ENCODE results near the gene WDR88.

WDR88 gene

GRCh38 chr19:33210266-33210940 is 78.5 kb downstream of the WDR88 start:
- no peak overlapping the region for H3K9ac ChIP-seq (ENCODE audit: low read length)
- H4K20me1 ChIP-seq (ENCODE audit: insufficient read depth, low read length): no peaks in the 10 kb centered on the region
- H3K27ac ChIP-seq (ENCODE audit: low read depth, low read length, poor library complexity, severe bottlenecking): no peak overlapping the region
- no peak overlapping the region for H3K4me2 ChIP-seq (ENCODE audit: low read length)
- TF ChIP-seq EZH2 (IDR thresholded peaks at IDR 0.05; ENCODE audit: borderline replicate concordance, low read length): no peak
- TF ChIP-seq CTCF (IDR thresholded peaks at IDR 0.05; ENCODE audit: low read length): no peak
- H3K4me3 ChIP-seq (ENCODE audit: low read depth, low read length, poor library complexity, severe bottlenecking): no peak overlapping the region
- H3K27me3 ChIP-seq (ENCODE audit: insufficient read depth, low read length): no peaks in the 10 kb centered on the region; the same call in 1 of the 2 replicates
- no peaks in the 10 kb centered on the region for H3K9me3 ChIP-seq (ENCODE audit: low read length)
- H3K4me1 ChIP-seq (ENCODE audit: insufficient read depth, low read length, severe bottlenecking): no peaks in the 10 kb centered on the region
- no peaks in the 10 kb centered on the region for H3K79me2 ChIP-seq (ENCODE audit: insufficient read depth, low read length)
- H3F3A ChIP-seq (ENCODE audit: insufficient read depth, low read length): no peaks in the 10 kb centered on the region
- H2AFZ ChIP-seq (ENCODE audit: low read length): no peak overlapping the region
- H3K36me3 ChIP-seq (ENCODE audit: insufficient read depth, low read length): no peaks in the 10 kb centered on the region
- H3K9me2 ChIP-seq (ENCODE audit: low read depth, low read length): no peaks in the 10 kb centered on the region

GRCh38 chr19:33211794-33212435 is 80.0 kb downstream of the WDR88 start:
- Histone ChIP-seq H3K27me3 (ENCODE audit: insufficient read depth, low read length) (no peaks in the 10 kb centered on the region; the same call in 1 of the 2 replicates), H3K9ac (ENCODE audit: low read length) (no peak overlapping the region), H3K9me3 (ENCODE audit: low read length) (no peaks in the 10 kb centered on the region), H3F3A (ENCODE audit: insufficient read depth, low read length) (no peaks in the 10 kb centered on the region), H3K36me3 (ENCODE audit: insufficient read depth, low read length) (no peaks in the 10 kb centered on the region), H3K79me2 (ENCODE audit: insufficient read depth, low read length) (no peaks in the 10 kb centered on the region), H4K20me1 (ENCODE audit: insufficient read depth, low read length) (no peaks in the 10 kb centered on the region), H3K4me3 (ENCODE audit: low read depth, low read length, poor library complexity, severe bottlenecking) (no peak overlapping the region), H3K4me1 (ENCODE audit: insufficient read depth, low read length, severe bottlenecking) (no peaks in the 10 kb centered on the region), H3K27ac (ENCODE audit: low read depth, low read length, poor library complexity, severe bottlenecking) (no peak overlapping the region), H3K4me2 (ENCODE audit: low read length) (no peak overlapping the region), H3K9me2 (ENCODE audit: low read depth, low read length) (no peaks in the 10 kb centered on the region), H2AFZ (ENCODE audit: low read length) (no peak overlapping the region)
- TF ChIP-seq CTCF (IDR thresholded peaks at IDR 0.05; ENCODE audit: low read length): no peak

GRCh38 chr19:33212436-33213172 is 80.7 kb downstream of the WDR88 start:
- Histone ChIP-seq H3K9me2 (ENCODE audit: low read depth, low read length) (no peaks in the 10 kb centered on the region), H3K4me1 (ENCODE audit: insufficient read depth, low read length, severe bottlenecking) (no peaks in the 10 kb centered on the region), H3K79me2 (ENCODE audit: insufficient read depth, low read length) (no peaks in the 10 kb centered on the region), H3K4me2 (ENCODE audit: low read length) (no peak overlapping the region), H3K9me3 (ENCODE audit: low read length) (no peaks in the 10 kb centered on the region), H3K9ac (ENCODE audit: low read length) (no peak overlapping the region), H2AFZ (ENCODE audit: low read length) (no peak overlapping the region), H3K27me3 (ENCODE audit: insufficient read depth, low read length) (no peaks in the 10 kb centered on the region; the same call in 1 of the 2 replicates), H3K27ac (ENCODE audit: low read depth, low read length, poor library complexity, severe bottlenecking) (no peak overlapping the region), H3K36me3 (ENCODE audit: insufficient read depth, low read length) (no peaks in the 10 kb centered on the region), H4K20me1 (ENCODE audit: insufficient read depth, low read length) (no peaks in the 10 kb centered on the region), H3F3A (ENCODE audit: insufficient read depth, low read length) (no peaks in the 10 kb centered on the region), H3K4me3 (ENCODE audit: low read depth, low read length, poor library complexity, severe bottlenecking) (no peak overlapping the region)
- TF ChIP-seq CTCF (IDR thresholded peaks at IDR 0.05; ENCODE audit: low read length): no peak
- TF ChIP-seq EZH2 (IDR thresholded peaks at IDR 0.05; ENCODE audit: borderline replicate concordance, low read length): no peak
